ENCODE measurements around the gene ZCCHC2. TPM values are rescaled to one million over a fixed set of nuclear protein-coding genes. Genes with fewer than 3 reads are reported as not detected.

Gene ZCCHC2
- total RNA-seq, 1 donor from 2014 or later, result 43.8 TPM

- H3K4me3 Mint-ChIP-seq (ENCODE audit: low read depth), result no peak overlapping the region
- peaks cover 29% of the 10 kb centered on the region for H3K27me3 Mint-ChIP-seq (ENCODE audit: low read depth)
- no peaks in the 10 kb centered on the region for H3K4me1 Mint-ChIP-seq (ENCODE audit: low read depth)
- no peaks in the 10 kb centered on the region for H3K36me3 Mint-ChIP-seq (ENCODE audit: low read depth)
- no peaks in the 10 kb centered on the region for H3K9me3 Mint-ChIP-seq
- no peak overlapping the region for H3K27ac Mint-ChIP-seq
- intact Hi-C loops (cut with micrococcal nuclease), result no loop called here
- no peak for DNase-seq (ENCODE audit: low spot score)
These were observed 88.0 kb downstream of the ZCCHC2 start for GRCh38 chr18:62610701-62611411.

DNA sequence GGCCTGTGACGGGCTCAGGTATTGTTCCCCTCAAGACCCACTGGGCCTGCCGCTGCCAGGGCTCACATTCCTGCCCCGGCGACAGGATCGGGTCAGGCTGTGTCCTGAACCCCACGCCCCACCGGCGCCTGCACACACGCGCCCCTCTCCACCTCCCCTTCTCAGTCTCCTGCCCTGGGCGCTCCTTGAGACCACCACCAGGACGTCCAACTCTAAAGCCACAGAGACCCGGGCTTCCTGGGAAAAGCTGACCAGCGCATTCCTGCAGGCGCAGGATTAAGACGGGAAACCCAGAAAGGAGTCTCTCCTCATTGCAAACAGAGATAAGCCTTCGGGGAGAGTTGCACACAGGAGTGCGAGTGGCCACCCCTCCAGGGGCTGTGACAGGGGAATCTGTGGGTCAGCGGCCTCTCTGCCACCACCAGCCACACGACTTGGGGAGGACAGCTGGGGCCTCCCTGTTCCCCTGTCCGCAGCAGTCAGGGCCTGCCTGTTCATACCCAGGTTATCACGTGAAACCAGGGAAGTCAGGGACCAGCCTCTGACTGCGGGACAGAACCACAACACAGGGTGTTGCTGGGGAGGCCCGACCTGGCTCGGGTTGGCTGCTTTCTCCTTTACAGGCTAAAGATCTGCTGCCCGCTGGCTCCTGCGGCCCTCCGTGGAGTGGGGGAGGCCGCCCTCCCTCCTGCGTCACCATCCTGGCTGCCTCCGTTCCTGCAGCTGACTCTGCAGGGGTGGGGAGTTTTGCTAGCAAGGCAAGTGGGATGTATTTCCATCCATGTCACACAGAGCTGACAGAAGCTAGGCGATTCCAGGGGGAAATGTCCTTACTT lies 88.8 kb downstream of the ZCCHC2 start:
- DNase-seq (ENCODE audit: low spot score), result no peak
- H3K4me1 Mint-ChIP-seq (ENCODE audit: low read depth), result no peaks in the 10 kb centered on the region
- H3K9me3 Mint-ChIP-seq, result no peaks in the 10 kb centered on the region
- H3K27me3 Mint-ChIP-seq (ENCODE audit: low read depth), result peaks cover 32% of the 10 kb centered on the region
- H3K36me3 Mint-ChIP-seq (ENCODE audit: low read depth), result no peaks in the 10 kb centered on the region
- intact Hi-C loops (cut with micrococcal nuclease), result no loop called here
- H3K27ac Mint-ChIP-seq, result no peak overlapping the region
- no peak overlapping the region for H3K4me3 Mint-ChIP-seq (ENCODE audit: low read depth)

DNA sequence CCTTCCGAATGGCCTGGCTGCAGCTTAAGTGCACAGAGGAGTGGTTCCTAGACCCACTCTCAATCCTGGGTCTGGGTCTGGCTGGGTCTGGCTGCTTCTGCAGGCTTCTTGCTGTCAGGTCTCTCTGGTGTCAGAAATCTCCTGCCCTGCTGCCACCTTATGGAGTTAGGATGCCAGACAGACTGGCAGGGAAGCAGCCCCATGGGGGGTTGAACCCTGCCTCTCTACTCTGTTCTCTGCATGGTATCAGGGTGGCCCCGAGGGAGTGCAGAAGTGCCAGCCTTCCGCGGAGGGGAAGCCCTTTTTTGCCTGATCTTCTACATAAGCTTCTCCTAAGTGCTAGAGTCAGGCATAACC lies 89.4 kb downstream of the ZCCHC2 start:
- Mint-ChIP-seq H3K27me3 (ENCODE audit: low read depth) (peaks cover 32% of the 10 kb centered on the region), H3K4me3 (ENCODE audit: low read depth) (no peak overlapping the region), H3K9me3 (no peaks in the 10 kb centered on the region), H3K27ac (no peak overlapping the region), H3K36me3 (ENCODE audit: low read depth) (no peaks in the 10 kb centered on the region), H3K4me1 (ENCODE audit: low read depth) (no peaks in the 10 kb centered on the region)
- DNase-seq (ENCODE audit: low spot score), result no peak
- intact Hi-C loops (cut with micrococcal nuclease), result no loop called here

DNA sequence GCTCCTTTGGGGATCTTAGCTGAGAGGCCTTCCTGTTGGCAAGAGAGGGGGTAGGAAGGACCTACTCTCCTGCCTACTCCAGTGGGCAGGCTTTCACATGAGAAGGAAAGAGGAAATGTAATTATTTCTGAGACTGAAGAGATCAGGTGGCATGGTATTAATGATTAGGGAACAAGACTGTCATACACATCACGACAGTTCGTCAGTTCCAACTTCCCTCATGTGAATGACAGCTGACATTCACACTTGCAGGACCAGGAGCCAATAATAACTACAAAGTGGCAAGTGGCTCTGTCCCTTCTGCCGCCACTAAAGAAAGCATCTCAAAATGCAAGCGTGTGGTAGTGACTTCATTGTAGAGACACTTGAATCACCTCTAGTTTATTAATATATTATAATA lies 90.0 kb downstream of the ZCCHC2 start:
- H3K36me3 Mint-ChIP-seq (ENCODE audit: low read depth), result no peaks in the 10 kb centered on the region
- intact Hi-C loops (cut with micrococcal nuclease), result no loop called here
- H3K4me1 Mint-ChIP-seq (ENCODE audit: low read depth), result no peaks in the 10 kb centered on the region
- H3K27me3 Mint-ChIP-seq (ENCODE audit: low read depth), result peaks cover 32% of the 10 kb centered on the region
- no peak overlapping the region for H3K4me3 Mint-ChIP-seq (ENCODE audit: low read depth)
- no peaks in the 10 kb centered on the region for H3K9me3 Mint-ChIP-seq
- no peak for DNase-seq (ENCODE audit: low spot score)
- H3K27ac Mint-ChIP-seq, result no peak overlapping the region

GRCh38 chr18:62614494-62614893 lies 91.7 kb downstream of the ZCCHC2 start:
- Mint-ChIP-seq H3K27me3 (ENCODE audit: low read depth) (peaks cover 36% of the 10 kb centered on the region), H3K4me1 (ENCODE audit: low read depth) (no peaks in the 10 kb centered on the region), H3K27ac (no peak overlapping the region), H3K4me3 (ENCODE audit: low read depth) (no peak overlapping the region), H3K9me3 (no peaks in the 10 kb centered on the region), H3K36me3 (ENCODE audit: low read depth) (no peaks in the 10 kb centered on the region)
- intact Hi-C loops (cut with micrococcal nuclease), result no loop called here
- DNase-seq (ENCODE audit: low spot score), result no peak

GRCh38 chr18:62616331-62616805 lies 93.5 kb downstream of the ZCCHC2 start:
- DNase-seq (ENCODE audit: low spot score), result no peak
- Mint-ChIP-seq H3K9me3 (no peaks in the 10 kb centered on the region), H3K36me3 (ENCODE audit: low read depth) (no peaks in the 10 kb centered on the region), H3K27me3 (ENCODE audit: low read depth) (peaks cover 36% of the 10 kb centered on the region), H3K27ac (no peak overlapping the region), H3K4me3 (ENCODE audit: low read depth) (no peak overlapping the region), H3K4me1 (ENCODE audit: low read depth) (no peaks in the 10 kb centered on the region)
- intact Hi-C loops (cut with micrococcal nuclease), result no loop called here

DNA sequence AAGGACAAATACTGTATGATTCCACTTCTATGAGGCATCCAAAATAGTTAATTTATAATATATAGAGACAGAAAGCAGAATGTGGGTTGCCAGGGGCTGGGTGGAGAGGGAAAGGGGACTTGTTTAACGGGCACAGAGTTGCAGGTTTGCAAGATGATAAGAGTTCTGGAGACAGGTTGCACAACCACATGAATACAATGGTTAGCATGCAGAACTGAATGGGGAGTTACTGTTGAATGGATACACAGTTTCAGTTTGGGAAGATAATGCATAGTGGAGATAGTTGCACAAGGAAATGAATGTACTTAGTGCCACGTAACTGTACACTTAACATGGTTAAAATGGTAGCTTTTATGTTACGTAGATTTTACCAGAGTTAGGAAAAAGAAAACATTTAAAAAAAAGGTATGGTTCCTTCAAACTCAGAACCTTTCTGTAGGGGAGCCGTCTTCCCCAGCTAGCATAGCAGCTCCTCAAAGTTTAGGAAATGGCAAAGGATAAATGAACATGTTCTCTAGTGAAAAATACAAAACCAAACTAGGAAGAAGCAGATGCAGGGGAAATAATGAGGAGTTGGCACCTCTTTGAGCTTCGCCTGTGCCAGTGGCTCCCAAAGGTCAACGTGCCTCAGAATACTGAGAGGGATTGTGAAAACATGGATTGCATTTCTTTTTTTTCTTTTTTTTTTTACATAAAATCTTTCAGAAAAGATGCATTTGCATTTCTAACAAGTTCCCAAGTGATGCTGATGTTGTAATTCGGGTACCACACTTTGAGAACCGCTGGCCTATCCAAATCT lies 95.2 kb downstream of the ZCCHC2 start:
- Mint-ChIP-seq H3K27ac (no peak overlapping the region), H3K9me3 (no peaks in the 10 kb centered on the region), H3K27me3 (ENCODE audit: low read depth) (peaks cover 29% of the 10 kb centered on the region), H3K36me3 (ENCODE audit: low read depth) (no peaks in the 10 kb centered on the region), H3K4me3 (ENCODE audit: low read depth) (no peak overlapping the region), H3K4me1 (ENCODE audit: low read depth) (no peaks in the 10 kb centered on the region)
- intact Hi-C loops (cut with micrococcal nuclease), result no loop called here
- DNase-seq (ENCODE audit: low spot score), result no peak

GRCh38 chr18:62618735-62619134 lies 95.9 kb downstream of the ZCCHC2 start:
- Mint-ChIP-seq H3K4me3 (ENCODE audit: low read depth) (no peak overlapping the region), H3K27me3 (ENCODE audit: low read depth) (peaks cover 31% of the 10 kb centered on the region), H3K4me1 (ENCODE audit: low read depth) (no peaks in the 10 kb centered on the region), H3K27ac (no peak overlapping the region), H3K36me3 (ENCODE audit: low read depth) (no peaks in the 10 kb centered on the region), H3K9me3 (no peaks in the 10 kb centered on the region)
- no peak for DNase-seq (ENCODE audit: low spot score)
- intact Hi-C loops (cut with micrococcal nuclease), result no loop called here

- intact Hi-C loops (cut with micrococcal nuclease), result no loop called here
- Mint-ChIP-seq H3K4me1 (ENCODE audit: low read depth) (no peaks in the 10 kb centered on the region), H3K27me3 (ENCODE audit: low read depth) (peaks cover 18% of the 10 kb centered on the region), H3K9me3 (no peaks in the 10 kb centered on the region), H3K27ac (no peak overlapping the region), H3K36me3 (ENCODE audit: low read depth) (no peaks in the 10 kb centered on the region), H3K4me3 (ENCODE audit: low read depth) (no peak overlapping the region)
- DNase-seq (ENCODE audit: low spot score), result no peak
These were observed 98.7 kb downstream of the ZCCHC2 start for GRCh38 chr18:62621546-62621945.

GRCh38 chr18:62625019-62625418 lies 102.2 kb downstream of the ZCCHC2 start:
- intact Hi-C loops (cut with micrococcal nuclease), result no loop called here
- Mint-ChIP-seq H3K4me1 (ENCODE audit: low read depth) (no peaks in the 10 kb centered on the region), H3K9me3 (no peaks in the 10 kb centered on the region), H3K4me3 (ENCODE audit: low read depth) (no peak overlapping the region), H3K27ac (no peak overlapping the region), H3K36me3 (ENCODE audit: low read depth) (no peaks in the 10 kb centered on the region), H3K27me3 (ENCODE audit: low read depth) (peaks cover 14% of the 10 kb centered on the region)
- DNase-seq (ENCODE audit: low spot score), result no peak
